ENCODE measurements around the gene RALGAPB. TPM values are rescaled to one million over a fixed set of nuclear protein-coding genes. Genes with fewer than 3 reads are reported as not detected.

Gene RALGAPB
- total and polyA plus RNA-seq, 7 donors, result 7.5 to 27.3 (median 18.6) TPM

GRCh38 chr20:38433304-38433972 lies 39.2 kb upstream of the RALGAPB start:
- Histone ChIP-seq H3K27me3 (ENCODE audit: insufficient read depth in 3 of 3, low read length in 2 of 3) (no peaks in the 10 kb centered on the region), H3K27ac (peak overlapping the region; percentile 89), H3K9me3 (no peaks in the 10 kb centered on the region), H3K4me1 (peaks cover 9% of the 10 kb centered on the region), H3K36me3 (ENCODE audit: insufficient read depth in 1 of 2, low read depth in 1 of 2) (peaks cover 8 to 57% of the 10 kb centered on the region in 2 donors), H3K4me3 (peak overlapping the region; percentile 90)
- no peak for TF ChIP-seq CTCF (IDR thresholded peaks at IDR 0.05)
- intact Hi-C loops (cut with DNase I), result no loop called here
- 91 to 96% (median 92%) methylated on average over 9 of the region's 9 CpGs for WGBS, 3 donors
- ATAC-seq (no peak), DNase-seq (no peak)

GRCh38 chr20:38434301-38434741 lies 38.3 kb upstream of the RALGAPB start:
- DNase-seq (no peak), ATAC-seq (peak; percentile 24 to 51 (median 33))
- H3K27me3 ChIP-seq (ENCODE audit: insufficient read depth in 3 of 3, low read length in 2 of 3), result no peaks in the 10 kb centered on the region
- intact Hi-C loops (cut with DNase I), result no loop called here
- TF ChIP-seq CTCF (IDR thresholded peaks at IDR 0.05), result no peak
- H3K4me1 ChIP-seq, result peaks cover 9% of the 10 kb centered on the region
- no peaks in the 10 kb centered on the region for H3K9me3 ChIP-seq
- WGBS, 3 donors, result 11 to 25% (median 19%) methylated on average over 13 to 16 of the region's 16 CpGs
- H3K27ac ChIP-seq, result peak overlapping the region; percentile 89
- peaks cover 8 to 48% of the 10 kb centered on the region in 2 donors for H3K36me3 ChIP-seq (ENCODE audit: insufficient read depth in 1 of 2, low read depth in 1 of 2)
- peak overlapping the region; percentile 90 for H3K4me3 ChIP-seq

- Histone ChIP-seq H3K4me1 (peaks cover 9% of the 10 kb centered on the region), H3K27ac (peak within 1 kb of the TSS; percentile 89), H3K27me3 (ENCODE audit: insufficient read depth in 3 of 3, low read length in 2 of 3) (no peaks in the 10 kb centered on the region), H3K4me3 (peak within 1 kb of the TSS; percentile 90), H3K36me3 (ENCODE audit: insufficient read depth in 1 of 2, low read depth in 1 of 2) (peaks cover 8 to 42% of the 10 kb centered on the region in 2 donors), H3K9me3 (no peaks in the 10 kb centered on the region)
- intact Hi-C loops (cut with DNase I), result no loop called here
- peak; percentile 99 for TF ChIP-seq CTCF (IDR thresholded peaks at IDR 0.05)
- ATAC-seq (peak; percentile 90 to 93 (median 92)), DNase-seq (peak; percentile 92 to 94)
- WGBS, 3 donors, result 2 to 5% (median 2%) methylated on average over 64 to 65 of the region's 65 CpGs
Observed at GRCh38 chr20:38434770-38435554, 37.7 kb upstream of the RALGAPB start, which contains the start of gene SNHG17. SNHG17 (minus strand) TSS chr20:38435328.

- TF ChIP-seq CTCF (IDR thresholded peaks at IDR 0.05), result no peak
- intact Hi-C loops (cut with DNase I), result no loop called here
- H3K27ac ChIP-seq, result no peak overlapping the region
Observed at GRCh38 chr20:38435555-38435939, 37.1 kb upstream of the RALGAPB start.

More at GRCh38 chr20:38435555-38435939, 37.1 kb upstream of the RALGAPB start:
- WGBS, 3 donors, result 70 to 74% (median 72%) methylated on average over 6 of the region's 6 CpGs
- ATAC-seq (no peak), DNase-seq (no peak)
- H3K36me3 ChIP-seq (ENCODE audit: insufficient read depth in 1 of 2, low read depth in 1 of 2), result peaks cover 8 to 36% of the 10 kb centered on the region in 2 donors
- H3K9me3 ChIP-seq, result no peaks in the 10 kb centered on the region
- peak overlapping the region; percentile 90 for H3K4me3 ChIP-seq
- no peaks in the 10 kb centered on the region for H3K27me3 ChIP-seq (ENCODE audit: insufficient read depth in 3 of 3, low read length in 2 of 3)
- H3K4me1 ChIP-seq, result peaks cover 9% of the 10 kb centered on the region

Data from psoas muscle (tissue), 8 donors.